Measurements from ENCODE around the gene GAS6.

DNA sequence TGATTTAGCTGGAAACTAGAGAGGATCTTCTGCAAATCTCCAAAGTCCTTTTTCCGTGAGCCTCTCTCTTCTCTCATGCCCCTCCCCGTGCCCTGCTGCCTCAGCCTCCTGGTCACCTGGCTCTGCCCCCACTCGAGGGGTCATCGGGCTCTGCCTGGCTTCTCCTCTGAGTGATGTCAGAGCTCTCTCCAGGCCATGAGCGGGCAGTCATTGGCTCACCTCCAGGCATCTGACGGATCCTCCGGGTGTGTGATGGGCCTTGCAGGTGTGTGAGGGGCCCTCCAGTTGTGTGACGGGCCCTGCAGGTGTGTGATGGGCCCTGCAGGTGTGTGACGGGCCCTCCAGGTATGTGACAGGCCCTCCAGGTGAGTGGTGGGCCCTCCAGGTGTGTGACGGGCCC is 10.3 kb upstream of the GAS6 start:
- TF ChIP-seq, protein P1, sequence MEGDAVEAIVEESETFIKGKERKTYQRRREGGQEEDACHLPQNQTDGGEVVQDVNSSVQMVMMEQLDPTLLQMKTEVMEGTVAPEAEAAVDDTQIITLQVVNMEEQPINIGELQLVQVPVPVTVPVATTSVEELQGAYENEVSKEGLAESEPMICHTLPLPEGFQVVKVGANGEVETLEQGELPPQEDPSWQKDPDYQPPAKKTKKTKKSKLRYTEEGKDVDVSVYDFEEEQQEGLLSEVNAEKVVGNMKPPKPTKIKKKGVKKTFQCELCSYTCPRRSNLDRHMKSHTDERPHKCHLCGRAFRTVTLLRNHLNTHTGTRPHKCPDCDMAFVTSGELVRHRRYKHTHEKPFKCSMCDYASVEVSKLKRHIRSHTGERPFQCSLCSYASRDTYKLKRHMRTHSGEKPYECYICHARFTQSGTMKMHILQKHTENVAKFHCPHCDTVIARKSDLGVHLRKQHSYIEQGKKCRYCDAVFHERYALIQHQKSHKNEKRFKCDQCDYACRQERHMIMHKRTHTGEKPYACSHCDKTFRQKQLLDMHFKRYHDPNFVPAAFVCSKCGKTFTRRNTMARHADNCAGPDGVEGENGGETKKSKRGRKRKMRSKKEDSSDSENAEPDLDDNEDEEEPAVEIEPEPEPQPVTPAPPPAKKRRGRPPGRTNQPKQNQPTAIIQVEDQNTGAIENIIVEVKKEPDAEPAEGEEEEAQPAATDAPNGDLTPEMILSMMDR (IDR thresholded peaks at IDR 0.05), result no peak
- TF ChIP-seq POLR2A (IDR thresholded peaks at IDR 0.05), result no peak
